Muscle of back (tissue), 11 donors: ENCODE data around the gene ZNF160. TPM values are rescaled to one million over a fixed set of nuclear protein-coding genes. Genes with fewer than 3 reads are reported as not detected.
"Not testable (repeated sequence)": the region's sequence is repeated elsewhere in the genome, so short reads cannot be mapped to it uniquely, and the experiment has no call there.

Experiments used
- DNase-seq, 3 donors: peaks; one replicate each; pipeline versions ENCODE4 v3.0.0 to v3.0.0-alpha.2; 2013
- polyA plus RNA-seq, 10 donors: library from polyadenylated mRNA; unstranded; fragments of 120-200 nt; gene quantifications; one replicate each; pipeline ENCODE4 v1.2.1, GENCODE V29; 2013; ENCODE audit not compliant: insufficient read length in 10 of 10

ZNF160 gene
- polyA plus RNA-seq, 10 donors = 12.1 to 31.1 (median 18.5) TPM

DNA sequence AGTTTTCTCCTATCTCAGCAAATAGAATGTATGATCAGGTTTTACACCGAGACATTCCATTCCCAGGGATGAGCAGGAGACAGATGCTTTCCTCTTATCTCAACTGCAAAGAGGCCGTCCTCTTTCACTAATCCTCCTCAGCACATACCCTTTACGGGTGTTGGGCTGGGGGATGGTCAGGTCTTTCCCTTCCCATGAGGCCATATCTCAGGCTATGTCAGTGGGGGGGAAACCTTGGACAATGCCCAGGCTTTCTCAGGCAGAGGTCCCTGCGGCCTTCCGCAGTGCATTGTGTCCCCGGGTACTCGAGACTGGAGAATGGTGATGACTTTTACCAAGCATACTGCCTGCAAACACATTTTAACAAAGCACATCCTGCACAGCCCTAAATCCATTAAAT lies 74.9 kb downstream of the ZNF160 start:
- not testable (repeated sequence) for DNase-seq

- DNase-seq = no peak
Observed at GRCh38 chr19:53019684-53020083, 83.5 kb downstream of the ZNF160 start.

Other genes with a start within 250 kb of the ZNF160 start
- 10 to 100 TPM; 13.2 to 22.5 (median 18.1) TPM for gene ZNF468, start 245.8 kb downstream of the ZNF160 start, polyA plus RNA-seq
- 10 to 100 TPM in 9 of 10 donors, 1 to 10 TPM in 1; 9.9 to 30.9 (median 14.8) TPM for gene ZNF320, start 205.8 kb downstream of the ZNF160 start, polyA plus RNA-seq
- gene ZNF888, start 180.0 kb downstream of the ZNF160 start, polyA plus RNA-seq = 1 to 10 TPM; 2.2 to 3.9 (median 2.9) TPM
- gene ZNF816, start 140.5 kb downstream of the ZNF160 start, polyA plus RNA-seq = 1 to 10 TPM; 5.2 to 8.6 (median 7.3) TPM
- gene ERVV-1, start 89.5 kb downstream of the ZNF160 start, polyA plus RNA-seq = under 1 TPM in 1 of 10 donors, not detected in 9; 0.25 TPM
- gene ERVV-2, start 58.7 kb downstream of the ZNF160 start, polyA plus RNA-seq = under 1 TPM in 1 of 10 donors, not detected in 9; 0.05 TPM
- gene ZNF415, start 29.5 kb upstream of the ZNF160 start, polyA plus RNA-seq = 10 to 100 TPM in 7 of 10 donors, 1 to 10 TPM in 3; 8.6 to 15.0 (median 11.5) TPM
- 10 to 100 TPM in 1 of 10 donors, 1 to 10 TPM in 9; 4.3 to 10.5 (median 7.6) TPM for gene ZNF347, start 55.6 kb upstream of the ZNF160 start, polyA plus RNA-seq
- gene ZNF665, start 89.9 kb upstream of the ZNF160 start, polyA plus RNA-seq = 1 to 10 TPM; 2.4 to 5.2 (median 4.2) TPM
- gene ZNF677, start 151.5 kb upstream of the ZNF160 start, polyA plus RNA-seq = 10 to 100 TPM; 19.7 to 36.8 (median 27.3) TPM
- gene VN1R2, start 154.9 kb upstream of the ZNF160 start, polyA plus RNA-seq = not detected
- not detected for gene VN1R4, start 164.3 kb upstream of the ZNF160 start, polyA plus RNA-seq
- 1 to 10 TPM; 4.3 to 8.0 (median 5.6) TPM for gene ZNF845, start 230.3 kb upstream of the ZNF160 start, polyA plus RNA-seq